Fibroblast of lung (primary cell): ENCODE results near the gene PGA3.

Source experiments
- CTCF ChIP-seq, 2 donors: IDR thresholded peaks in 1 of 2; conservative IDR thresholded peaks in 1 of 2; 1 replicate in 1 of 2; 2 replicates in 1 of 2; pipeline ENCODE4 v1.5.1; 2011 to 2012; ENCODE audit warnings: low read length in 2 of 2, control low read depth in 1 of 2, inconsistent platforms in 1 of 2, low read depth in 1 of 2, mild to moderate bottlenecking in 1 of 2
- EZH2 ChIP-seq: IDR thresholded peaks from 2 replicates; pipeline ENCODE4 v1.5.1; 2012; ENCODE audit warnings: low read length, control low read depth, mild to moderate bottlenecking; ENCODE audit errors: missing control alignments

- TF ChIP-seq CTCF (conservative IDR thresholded peaks at IDR 0.05 in 1 of 2, IDR thresholded peaks at IDR 0.05 in 1 of 2; ENCODE audit: low read depth in 1 of 2, low read length in 2 of 2), result no peak
- no peak for TF ChIP-seq EZH2
These were observed 13.4 kb upstream of the PGA3 start for GRCh38 chr11:61189933-61190332.
